Upper lobe of left lung (tissue), 6 donors: ENCODE data around the gene ARID1B. TPM values are rescaled to one million over a fixed set of nuclear protein-coding genes. Genes with fewer than 3 reads are reported as not detected.
"Not testable (repeated sequence)": the region's sequence is repeated elsewhere in the genome, so short reads cannot be mapped to it uniquely, and the experiment has no call there.

Source experiments
- ATAC-seq, 2 donors: fragments of 200-7000 bp; cut with Tn5 transposase; one replicate each; pipeline ENCODE4 v1.9.1; 2022; ENCODE audit warnings: mild to moderate bottlenecking in 2 of 2, moderate library complexity in 2 of 2; ENCODE audit not compliant: low FRiP score in 2 of 2
- DNase-seq, 2 donors: peaks; one replicate each; pipeline ENCODE4 v3.0.0-alpha.2; 2019 to 2020
- H3K27ac ChIP-seq, 4 donors: fragments of 200-600 bp; sonication (generic); one replicate each; pipeline ENCODE4 v1.5.1; 2016 to 2019
- H3K27me3 ChIP-seq, 4 donors: fragments of 200-600 bp; sonication (generic); one replicate each; pipeline ENCODE4 v1.5.1; 2017 to 2019
- H3K36me3 ChIP-seq, 4 donors: fragments of 200-600 bp; sonication (generic); one replicate each; pipeline ENCODE4 v1.5.1; 2016 to 2019
- H3K4me1 ChIP-seq, 4 donors: fragments of 200-600 bp; sonication (generic); one replicate each; pipeline ENCODE4 v1.5.1; 2018 to 2019
- H3K4me3 ChIP-seq, 4 donors: fragments of 200-600 bp; sonication (generic); one replicate each; pipeline ENCODE4 v1.5.1; 2017 to 2019; ENCODE audit warnings: mild to moderate bottlenecking in 2 of 4, moderate library complexity in 1 of 4
- H3K9me3 ChIP-seq, 4 donors: fragments of 200-600 bp; sonication (generic); one replicate each; pipeline ENCODE4 v1.5.1; 2018 to 2019
- EP300 ChIP-seq, 4 donors: sonication (generic); formaldehyde crosslinking; IDR thresholded peaks; one replicate each; pipeline ENCODE4 v1.5.1; 2017; ENCODE audit warnings: antibody characterized with exemption in 4 of 4, control low read depth in 2 of 4
- POLR2A ChIP-seq, 4 donors: fragments of 450-650 bp; IDR thresholded peaks; one replicate each; pipeline ENCODE4 v1.5.1; 2016 to 2017; ENCODE audit warnings: antibody characterized with exemption in 4 of 4, mild to moderate bottlenecking in 2 of 4
- POLR2AphosphoS5 ChIP-seq, 2 donors: sonication (generic); formaldehyde crosslinking; IDR thresholded peaks; one replicate each; pipeline ENCODE4 v1.5.1; 2017; ENCODE audit warnings: antibody characterized with exemption in 2 of 2
- WGBS, 2 donors: methylation state at CpG; one replicate each; pipeline ENCODE4 v1.1.5; 2017 to 2018; 5-methylcytosine and 5-hydroxymethylcytosine counted together
- total RNA-seq, 6 donors: library from RNA; depleted of rRNA in 4 of 6; stranded (reverse); fragments of >200 nt in 4 of 6; gene quantifications; one replicate each; pipeline versions ENCODE4 v1.1.0 to v1.2.1, GENCODE V29; 2016 to 2021
- TF ChIP-seq, protein P1 (sequence below), 6 experiments: fragments of 450-650 bp in 4 of 6; fragments of 200-600 bp in 2 of 6; sonication (generic) in 2 of 6; IDR thresholded peaks; one replicate each; pipeline ENCODE4 v1.5.1; 2016 to 2019; ENCODE audit warnings: antibody characterized with exemption in 6 of 6
- donor health status: DM: no; HTN: no; CAD: no; lungs with moderate emphysema.
- donor health status: DM: no; HTN: yes; CAD: no; lungs with severe emphysema.

ARID1B gene
- total RNA-seq, 6 donors from 2014 or later = 66.4 to 168 (median 109) TPM

DNA sequence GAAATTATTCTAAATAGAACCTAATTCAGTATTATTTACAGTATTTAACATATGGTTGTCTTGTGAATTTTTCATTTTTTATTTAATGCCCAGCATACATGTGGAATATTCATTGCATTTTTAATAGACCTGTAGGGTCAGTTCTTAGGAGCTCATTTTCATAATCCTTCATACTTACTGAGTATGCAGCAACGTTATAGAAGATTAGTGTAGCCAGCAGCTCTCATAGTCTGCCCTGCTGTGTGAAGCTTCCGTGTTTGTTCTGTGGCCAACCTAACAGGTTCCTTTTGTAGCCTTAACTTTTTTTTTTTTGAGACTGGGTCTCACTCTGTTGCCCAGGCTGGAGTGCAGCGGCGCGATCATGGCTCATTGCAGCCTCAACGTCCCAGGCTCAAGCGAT is 261.4 kb downstream of the ARID1B start:
- Histone ChIP-seq H3K4me1 (peaks cover 17 to 32% (median 25%) of the 10 kb centered on the region in 4 donors), H3K4me3 (no peak overlapping the region), H3K9me3 (no peaks in the 10 kb centered on the region), H3K27me3 (no peaks in the 10 kb centered on the region), H3K36me3 (no peaks in the 10 kb centered on the region), H3K27ac (no peak overlapping the region)
- DNase-seq (no peak), ATAC-seq (no peak)
- 92 to 97% methylated on average over 7 of the region's 7 CpGs for WGBS, 2 donors
- TF ChIP-seq, protein P1, sequence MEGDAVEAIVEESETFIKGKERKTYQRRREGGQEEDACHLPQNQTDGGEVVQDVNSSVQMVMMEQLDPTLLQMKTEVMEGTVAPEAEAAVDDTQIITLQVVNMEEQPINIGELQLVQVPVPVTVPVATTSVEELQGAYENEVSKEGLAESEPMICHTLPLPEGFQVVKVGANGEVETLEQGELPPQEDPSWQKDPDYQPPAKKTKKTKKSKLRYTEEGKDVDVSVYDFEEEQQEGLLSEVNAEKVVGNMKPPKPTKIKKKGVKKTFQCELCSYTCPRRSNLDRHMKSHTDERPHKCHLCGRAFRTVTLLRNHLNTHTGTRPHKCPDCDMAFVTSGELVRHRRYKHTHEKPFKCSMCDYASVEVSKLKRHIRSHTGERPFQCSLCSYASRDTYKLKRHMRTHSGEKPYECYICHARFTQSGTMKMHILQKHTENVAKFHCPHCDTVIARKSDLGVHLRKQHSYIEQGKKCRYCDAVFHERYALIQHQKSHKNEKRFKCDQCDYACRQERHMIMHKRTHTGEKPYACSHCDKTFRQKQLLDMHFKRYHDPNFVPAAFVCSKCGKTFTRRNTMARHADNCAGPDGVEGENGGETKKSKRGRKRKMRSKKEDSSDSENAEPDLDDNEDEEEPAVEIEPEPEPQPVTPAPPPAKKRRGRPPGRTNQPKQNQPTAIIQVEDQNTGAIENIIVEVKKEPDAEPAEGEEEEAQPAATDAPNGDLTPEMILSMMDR (IDR thresholded peaks at IDR 0.05) = no peak
- TF ChIP-seq EP300 (IDR thresholded peaks at IDR 0.05) (no peak), POLR2A (IDR thresholded peaks at IDR 0.05) (no peak), POLR2AphosphoS5 (IDR thresholded peaks at IDR 0.05) (no peak)

DNA sequence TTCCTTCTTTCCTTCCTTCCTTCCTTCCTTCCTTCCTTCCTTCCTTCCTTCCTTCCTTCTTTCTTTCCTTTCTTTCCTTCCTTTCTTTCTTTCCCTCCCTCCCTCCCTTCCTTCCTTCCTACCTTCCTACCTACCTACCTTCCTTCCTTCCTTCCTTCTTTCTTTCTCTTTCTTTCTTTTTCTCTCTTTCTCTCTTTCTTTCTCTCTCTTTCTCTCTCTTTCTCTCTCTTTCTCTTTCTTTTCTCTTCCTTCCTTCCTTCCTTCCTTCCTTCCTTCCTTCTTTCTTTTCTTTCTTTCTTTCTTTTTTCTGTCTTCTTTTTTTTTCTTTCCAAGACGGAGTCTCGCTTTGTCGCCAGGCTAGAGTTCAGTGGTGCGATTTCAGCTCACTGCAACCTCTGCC is 262.5 kb downstream of the ARID1B start:
- not testable (repeated sequence) for H3K27me3 ChIP-seq, H3K9me3 ChIP-seq, H3K4me3 ChIP-seq, ATAC-seq, DNase-seq, H3K27ac ChIP-seq, H3K36me3 ChIP-seq
- peaks cover 9 to 24% (median 15%) of the 10 kb centered on the region in 4 donors for H3K4me1 ChIP-seq
- whole genome bisulfite sequencing, 2 donors = 97 to 100% methylated on average over 4 of the region's 4 CpGs

DNA sequence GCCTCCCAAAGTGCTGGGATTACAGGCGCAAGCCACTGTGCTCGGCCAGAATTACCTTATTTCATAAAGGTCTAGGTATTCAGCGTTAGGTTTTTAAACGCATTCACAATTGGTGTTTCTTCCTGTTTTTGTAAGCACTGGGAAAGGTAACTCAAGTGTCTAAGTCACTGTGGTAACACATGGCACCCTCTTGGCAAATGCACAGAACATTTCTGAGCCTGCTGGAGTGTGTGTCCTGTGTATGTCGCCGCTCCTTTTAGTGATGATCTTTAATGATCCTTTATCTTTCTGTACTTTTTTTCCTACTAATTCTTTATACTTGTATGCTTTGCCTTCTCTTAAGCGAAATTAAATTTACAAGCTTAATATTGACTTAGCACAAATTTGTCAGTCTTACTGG is 263.0 kb downstream of the ARID1B start:
- H3K9me3 ChIP-seq = no peaks in the 10 kb centered on the region
- H3K27ac ChIP-seq = no peak overlapping the region
- ATAC-seq = no peak
- no peak overlapping the region for H3K4me3 ChIP-seq
- H3K27me3 ChIP-seq = no peaks in the 10 kb centered on the region
- no peak for DNase-seq
- WGBS, 2 donors = 95 to 96% methylated on average over 7 of the region's 7 CpGs
- H3K36me3 ChIP-seq = no peaks in the 10 kb centered on the region
- no peak for TF ChIP-seq POLR2A (IDR thresholded peaks at IDR 0.05)
- TF ChIP-seq, protein P1 (IDR thresholded peaks at IDR 0.05) = no peak
- no peak for TF ChIP-seq POLR2AphosphoS5 (IDR thresholded peaks at IDR 0.05)
- no peak for TF ChIP-seq EP300 (IDR thresholded peaks at IDR 0.05)
- H3K4me1 ChIP-seq = peaks cover 5 to 20% (median 13%) of the 10 kb centered on the region in 4 donors

DNA sequence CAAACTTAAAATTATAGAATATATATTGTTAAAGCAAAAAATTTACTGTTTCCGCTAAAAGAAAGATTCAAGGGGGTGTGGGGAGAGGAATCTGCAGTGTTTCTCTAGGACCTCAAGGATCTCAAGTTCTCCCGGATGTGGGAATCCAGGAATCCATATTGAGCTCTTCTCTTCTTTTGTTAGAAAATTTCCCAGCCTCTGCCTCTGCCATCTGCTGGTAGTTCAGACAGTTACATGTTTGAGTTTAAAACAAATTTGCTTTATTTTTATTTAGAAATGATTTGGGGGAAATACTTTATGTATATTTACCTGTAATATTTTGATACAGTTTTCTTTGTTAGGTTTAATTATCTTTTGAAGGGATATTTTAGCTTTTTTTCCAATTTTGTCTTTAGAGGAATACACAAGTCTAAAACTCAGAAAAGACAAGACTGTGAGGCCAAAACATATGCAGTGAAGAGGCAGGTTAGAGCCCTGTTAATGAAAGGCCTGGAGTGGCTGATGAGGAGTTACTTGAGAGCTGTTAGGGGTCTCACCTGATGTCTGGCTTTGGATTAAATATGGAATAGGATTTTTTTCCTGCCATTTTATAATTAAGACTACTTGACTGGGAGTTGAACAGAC is 268.8 kb downstream of the ARID1B start:
- peaks cover 0 to 16% (median 9%) of the 10 kb centered on the region in 4 donors for H3K4me1 ChIP-seq
- H3K9me3 ChIP-seq = no peaks in the 10 kb centered on the region
- no peak for TF ChIP-seq POLR2A (IDR thresholded peaks at IDR 0.05)
- no peak for TF ChIP-seq POLR2AphosphoS5 (IDR thresholded peaks at IDR 0.05)
- TF ChIP-seq, protein P1 (IDR thresholded peaks at IDR 0.05) = peak in 5 of 6 experiments; percentile 9 to 54 (median 45)
- 11 to 17% methylated on average over 2 of the region's 2 CpGs for WGBS, 2 donors
- H3K36me3 ChIP-seq = no peaks in the 10 kb centered on the region
- no peaks in the 10 kb centered on the region for H3K27me3 ChIP-seq
- H3K27ac ChIP-seq = no peak overlapping the region
- ATAC-seq (peak in 1 of 2 donors; percentile 53), DNase-seq (no peak)
- no peak overlapping the region for H3K4me3 ChIP-seq

DNA sequence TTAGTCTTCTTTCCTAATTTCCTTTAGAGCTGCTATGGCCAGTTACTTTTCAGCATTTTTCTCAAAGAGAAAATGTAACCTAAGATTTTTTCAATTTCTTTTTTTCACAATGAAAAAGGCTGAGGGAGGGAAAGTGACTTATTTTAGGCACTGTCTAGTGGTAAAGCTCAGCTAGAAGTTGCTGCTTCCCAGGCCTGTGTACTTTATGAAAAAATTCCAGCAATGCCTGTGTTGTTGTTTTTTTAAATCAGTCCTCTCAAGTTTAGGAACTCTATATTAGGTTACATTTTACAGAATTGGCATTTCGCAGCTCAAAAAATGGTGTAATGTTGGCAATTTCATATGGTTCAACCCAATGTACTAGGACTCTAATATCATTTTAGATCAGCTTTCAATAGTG is 269.6 kb downstream of the ARID1B start:
- no peak overlapping the region for H3K27ac ChIP-seq
- no peak for ATAC-seq
- H3K4me3 ChIP-seq = no peak overlapping the region
- TF ChIP-seq POLR2AphosphoS5 (IDR thresholded peaks at IDR 0.05) (no peak), POLR2A (IDR thresholded peaks at IDR 0.05) (no peak), EP300 (IDR thresholded peaks at IDR 0.05) (no peak)
- TF ChIP-seq, protein P1 (IDR thresholded peaks at IDR 0.05) = no peak
- WGBS, 2 donors = 89 to 100% methylated on average over 1 of the region's 1 CpG
- H3K9me3 ChIP-seq = no peaks in the 10 kb centered on the region
- no peak for DNase-seq
- H3K4me1 ChIP-seq = peaks cover 0 to 16% (median 9%) of the 10 kb centered on the region in 4 donors
- no peaks in the 10 kb centered on the region for H3K36me3 ChIP-seq
- H3K27me3 ChIP-seq = no peaks in the 10 kb centered on the region
